HepG2 (cell line): Measurements from ENCODE around the gene CDK9. TPM values are rescaled to one million over a fixed set of nuclear protein-coding genes. Genes with fewer than 3 reads are reported as not detected.
A peak's percentile ranks its signal among the peaks of the same experiment; 100 is the strongest.

ENCODE experiments used
- CSRNP1 ChIP-seq: sonication (generic); formaldehyde crosslinking; IDR thresholded peaks from 2 replicates; pipeline ENCODE4 v1.8.1; 2023; ENCODE audit warnings: mild to moderate bottlenecking, missing genetic modification reagents
- FOXK1 ChIP-seq: sonication (generic); formaldehyde crosslinking; IDR thresholded peaks from 2 replicates; pipeline ENCODE4 v1.4.0; 2020; ENCODE audit warnings: low read depth, missing genetic modification reagents, borderline replicate concordance
- IKZF4 ChIP-seq: sonication (generic); formaldehyde crosslinking; IDR thresholded peaks from 2 replicates; pipeline ENCODE4 v1.5.1; 2020; ENCODE audit warnings: borderline replicate concordance, mild to moderate bottlenecking, low read depth, missing genetic modification reagents; ENCODE audit errors: not compliant biosample characterization
- IKZF5 ChIP-seq: IDR thresholded peaks from 2 replicates; pipeline ENCODE4 v1.6.1; 2018; ENCODE audit warnings: missing genetic modification reagents, mild to moderate bottlenecking, missing compliant biosample characterization
- LBX2 ChIP-seq: sonication (generic); formaldehyde crosslinking; IDR thresholded peaks from 2 replicates; pipeline ENCODE4 v1.5.0; 2020; ENCODE audit warnings: missing genetic modification reagents, mild to moderate bottlenecking, borderline replicate concordance
- MEIS2 ChIP-seq: sonication (generic); formaldehyde crosslinking; IDR thresholded peaks from 2 replicates; pipeline ENCODE4 v1.9.0; 2021; ENCODE audit warnings: mild to moderate bottlenecking, missing genetic modification reagents
- NCOA2 ChIP-seq: sonication (generic); formaldehyde crosslinking; IDR thresholded peaks from 2 replicates; pipeline ENCODE4 v1.8.0; 2022; ENCODE audit warnings: inconsistent platforms
- NONO ChIP-seq, 2 experiments: fragments of 450-650 bp in 1 of 2; sonication (generic) in 1 of 2; formaldehyde crosslinking in 1 of 2; IDR thresholded peaks in 1 of 2; conservative IDR thresholded peaks in 1 of 2; 2 replicates each; pipeline versions ENCODE4 v1.6.1 to v1.8.0; 2017 to 2022; ENCODE audit warnings: mild to moderate bottlenecking in 1 of 2, missing genetic modification reagents in 1 of 2, moderate library complexity in 1 of 2
- POLR2A ChIP-seq, 2 experiments: IDR thresholded peaks; 2 replicates each; pipeline ENCODE4 v1.6.1; 2011; ENCODE audit warnings: low read depth in 2 of 2, low read length in 2 of 2, mild to moderate bottlenecking in 1 of 2, moderate library complexity in 1 of 2; ENCODE audit not compliant: insufficient read depth in 1 of 2
- SALL1 ChIP-seq: sonication (generic); formaldehyde crosslinking; IDR thresholded peaks from 2 replicates; pipeline ENCODE4 v1.8.0; 2022; ENCODE audit warnings: mild to moderate bottlenecking, missing genetic modification reagents
- SSRP1 ChIP-seq: IDR thresholded peaks from 2 replicates; pipeline ENCODE4 v1.6.1; 2016; ENCODE audit warnings: control low read depth
- STAT6 ChIP-seq: sonication (generic); formaldehyde crosslinking; IDR thresholded peaks from 2 replicates; pipeline ENCODE4 v1.4.0; 2020; ENCODE audit warnings: missing genetic modification reagents, mild to moderate bottlenecking, borderline replicate concordance
- ZBTB1 ChIP-seq: sonication (generic); formaldehyde crosslinking; IDR thresholded peaks from 2 replicates; pipeline ENCODE4 v1.4.0; 2020; ENCODE audit warnings: missing genetic modification reagents, borderline replicate concordance
- ZNF136 ChIP-seq: sonication (generic); formaldehyde crosslinking; IDR thresholded peaks from 2 replicates; pipeline ENCODE4 v1.8.1; 2022; ENCODE audit warnings: low read depth, mild to moderate bottlenecking, moderate library complexity, missing genetic modification reagents
- ZNF430 ChIP-seq: sonication (generic); formaldehyde crosslinking; IDR thresholded peaks from 2 replicates; pipeline ENCODE4 v1.9.0; 2021; ENCODE audit warnings: mild to moderate bottlenecking, missing genetic modification reagents
- ZNF513 ChIP-seq: sonication (generic); formaldehyde crosslinking; conservative IDR thresholded peaks from 2 replicates; pipeline ENCODE4 v1.5.0; 2020; ENCODE audit warnings: missing genetic modification reagents
- ZNF691 ChIP-seq: sonication (generic); formaldehyde crosslinking; IDR thresholded peaks from 2 replicates; pipeline ENCODE4 v1.4.0; 2020; ENCODE audit warnings: missing genetic modification reagents, low read depth, mild to moderate bottlenecking, borderline replicate concordance
- ZNF883 ChIP-seq: sonication (generic); formaldehyde crosslinking; IDR thresholded peaks from 2 replicates; pipeline ENCODE4 v1.5.1; 2020; ENCODE audit warnings: mild to moderate bottlenecking, missing genetic modification reagents; ENCODE audit errors: not compliant biosample characterization
- polyA plus RNA-seq, 8 experiments: library from polyadenylated mRNA; depleted of rRNA in 3 of 8; stranded (reverse) in 7 of 8; unstranded in 1 of 8; fragments of >200 nt; fragmentation: Illumina TruSeq in 4 of 8; extraction: Trizol in 4 of 8; gene quantifications; 2 replicates each; pipeline versions ENCODE4 v1.2.1 to v1.2.3, GENCODE V29; 2011 to 2016; ENCODE audit warnings: low read depth in 4 of 8, missing spikeins in 1 of 8, mixed read lengths in 1 of 8; ENCODE audit not compliant: insufficient read depth in 1 of 8
- total RNA-seq, 5 experiments: library from RNA; depleted of rRNA; stranded (reverse); fragments of >200 nt; fragmentation: Illumina TruSeq; extraction: Trizol; gene quantifications; 2 replicates each; pipeline ENCODE4 v1.2.3, GENCODE V29; 2016; ENCODE audit warnings: low read depth in 1 of 5

The CDK9 gene
- total and polyA plus RNA-seq, 2 of the 13 experiments (the other 11 are each of a cell fraction or from before 2014, with no cell fraction given) = 16.8 to 21.5 TPM

GRCh38 chr9:127825319-127826051 is 39.7 kb downstream of the CDK9 start (continued):
- TF ChIP-seq ZNF513 (CRISPR knock-in tag) = no peak
- TF ChIP-seq ZNF136 = no peak
- TF ChIP-seq ZNF883 (CRISPR knock-in tag) = no peak
- TF ChIP-seq FOXK1 (CRISPR knock-in tag) = no peak
- TF ChIP-seq MEIS2 (CRISPR knock-in tag) = peak; percentile 52; the same call in 1 of the 2 replicates
- TF ChIP-seq POLR2A (IDR thresholded peaks at IDR 0.05; ENCODE audit: insufficient read depth in 1 of 2, low read depth in 2 of 2, low read length in 2 of 2) = no peak
- TF ChIP-seq SALL1 (CRISPR knock-in tag) = peak; percentile 84
- no peak for TF ChIP-seq NONO (IDR thresholded peaks at IDR 0.05)
- peak; percentile 72 for TF ChIP-seq NONO (CRISPR knock-in tag; conservative IDR thresholded peaks at IDR 0.05)
- TF ChIP-seq ZNF430 (CRISPR knock-in tag) = 0 out of 2 replicates have a peak, but pooled peaks have one; percentile 39
- TF ChIP-seq CSRNP1 = no peak
- TF ChIP-seq LBX2 = no peak
- no peak for TF ChIP-seq STAT6
- TF ChIP-seq IKZF5 (CRISPR knock-in tag) = no peak
- TF ChIP-seq SSRP1 (CRISPR knock-in tag) = no peak
- TF ChIP-seq NCOA2 (CRISPR knock-in tag) = no peak
- peak; percentile 21 for TF ChIP-seq IKZF4 (CRISPR knock-in tag)
- no peak for TF ChIP-seq ZBTB1
- peak; percentile 35; the same call in 1 of the 2 replicates for TF ChIP-seq ZNF691
